Measurements from ENCODE around the gene HBE1.

DNA sequence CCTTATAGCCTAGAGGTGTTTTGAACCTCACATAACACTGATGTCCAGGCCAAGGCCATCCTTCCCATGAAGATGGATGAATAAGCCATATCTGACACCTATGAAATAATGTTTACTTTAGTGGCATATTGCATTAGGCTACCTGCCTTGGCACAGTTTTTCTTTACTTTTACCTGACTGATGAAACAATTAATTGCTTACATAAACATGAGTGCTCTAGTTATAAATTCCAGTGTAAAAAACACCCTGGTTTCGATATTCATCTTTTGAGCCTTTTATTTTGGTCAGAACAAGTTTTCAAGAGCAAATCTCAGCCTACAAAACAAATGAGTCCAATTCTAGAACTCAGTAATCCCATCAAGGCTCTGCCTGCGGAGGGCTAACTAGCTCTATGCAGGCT, 7.0 kb upstream of the HBE1 start:
- TF ChIP-seq, protein P1, sequence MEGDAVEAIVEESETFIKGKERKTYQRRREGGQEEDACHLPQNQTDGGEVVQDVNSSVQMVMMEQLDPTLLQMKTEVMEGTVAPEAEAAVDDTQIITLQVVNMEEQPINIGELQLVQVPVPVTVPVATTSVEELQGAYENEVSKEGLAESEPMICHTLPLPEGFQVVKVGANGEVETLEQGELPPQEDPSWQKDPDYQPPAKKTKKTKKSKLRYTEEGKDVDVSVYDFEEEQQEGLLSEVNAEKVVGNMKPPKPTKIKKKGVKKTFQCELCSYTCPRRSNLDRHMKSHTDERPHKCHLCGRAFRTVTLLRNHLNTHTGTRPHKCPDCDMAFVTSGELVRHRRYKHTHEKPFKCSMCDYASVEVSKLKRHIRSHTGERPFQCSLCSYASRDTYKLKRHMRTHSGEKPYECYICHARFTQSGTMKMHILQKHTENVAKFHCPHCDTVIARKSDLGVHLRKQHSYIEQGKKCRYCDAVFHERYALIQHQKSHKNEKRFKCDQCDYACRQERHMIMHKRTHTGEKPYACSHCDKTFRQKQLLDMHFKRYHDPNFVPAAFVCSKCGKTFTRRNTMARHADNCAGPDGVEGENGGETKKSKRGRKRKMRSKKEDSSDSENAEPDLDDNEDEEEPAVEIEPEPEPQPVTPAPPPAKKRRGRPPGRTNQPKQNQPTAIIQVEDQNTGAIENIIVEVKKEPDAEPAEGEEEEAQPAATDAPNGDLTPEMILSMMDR (IDR thresholded peaks at IDR 0.05): no peak
- TF ChIP-seq, protein P2, sequence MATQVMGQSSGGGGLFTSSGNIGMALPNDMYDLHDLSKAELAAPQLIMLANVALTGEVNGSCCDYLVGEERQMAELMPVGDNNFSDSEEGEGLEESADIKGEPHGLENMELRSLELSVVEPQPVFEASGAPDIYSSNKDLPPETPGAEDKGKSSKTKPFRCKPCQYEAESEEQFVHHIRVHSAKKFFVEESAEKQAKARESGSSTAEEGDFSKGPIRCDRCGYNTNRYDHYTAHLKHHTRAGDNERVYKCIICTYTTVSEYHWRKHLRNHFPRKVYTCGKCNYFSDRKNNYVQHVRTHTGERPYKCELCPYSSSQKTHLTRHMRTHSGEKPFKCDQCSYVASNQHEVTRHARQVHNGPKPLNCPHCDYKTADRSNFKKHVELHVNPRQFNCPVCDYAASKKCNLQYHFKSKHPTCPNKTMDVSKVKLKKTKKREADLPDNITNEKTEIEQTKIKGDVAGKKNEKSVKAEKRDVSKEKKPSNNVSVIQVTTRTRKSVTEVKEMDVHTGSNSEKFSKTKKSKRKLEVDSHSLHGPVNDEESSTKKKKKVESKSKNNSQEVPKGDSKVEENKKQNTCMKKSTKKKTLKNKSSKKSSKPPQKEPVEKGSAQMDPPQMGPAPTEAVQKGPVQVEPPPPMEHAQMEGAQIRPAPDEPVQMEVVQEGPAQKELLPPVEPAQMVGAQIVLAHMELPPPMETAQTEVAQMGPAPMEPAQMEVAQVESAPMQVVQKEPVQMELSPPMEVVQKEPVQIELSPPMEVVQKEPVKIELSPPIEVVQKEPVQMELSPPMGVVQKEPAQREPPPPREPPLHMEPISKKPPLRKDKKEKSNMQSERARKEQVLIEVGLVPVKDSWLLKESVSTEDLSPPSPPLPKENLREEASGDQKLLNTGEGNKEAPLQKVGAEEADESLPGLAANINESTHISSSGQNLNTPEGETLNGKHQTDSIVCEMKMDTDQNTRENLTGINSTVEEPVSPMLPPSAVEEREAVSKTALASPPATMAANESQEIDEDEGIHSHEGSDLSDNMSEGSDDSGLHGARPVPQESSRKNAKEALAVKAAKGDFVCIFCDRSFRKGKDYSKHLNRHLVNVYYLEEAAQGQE (IDR thresholded peaks at IDR 0.05; ENCODE audit: insufficient read depth in 1 of 2, low read depth in 2 of 2, low read length in 1 of 2): no peak
- TF ChIP-seq POLR2AphosphoS5 (IDR thresholded peaks at IDR 0.05; ENCODE audit: low read depth, low read length) (no peak), SIN3A (IDR thresholded peaks at IDR 0.05; ENCODE audit: borderline replicate concordance, insufficient read depth, low read depth, low read length) (no peak), TCF7L2 (IDR thresholded peaks at IDR 0.05; ENCODE audit: low read depth, low read length) (no peak)

Data from Panc1 (cell line).